IMR-90 (cell line): ENCODE results near the gene RND3. TPM values are rescaled to one million over a fixed set of nuclear protein-coding genes. Genes with fewer than 3 reads are reported as not detected.

ENCODE experiments used
- ATAC-seq: fragments of 200-7000 bp; cut with Tn5 transposase; 2 replicates; pipeline ENCODE4 v1.9.1; 2020; ENCODE audit warnings: low read depth, mild to moderate bottlenecking, moderate library complexity
- BruUV-seq: library from RNA; stranded (reverse); fragments of 400-500 nt; replicated peaks from 2 replicates; lab custom pipeline; 2021; lab: Mats Ljungman, UMichigan
- CTCF ChIA-PET: fragments of 300-600 bp; formaldehyde crosslinking; extraction: SDS; loops from one replicate; lab custom pipeline; 2021; ENCODE audit warnings: antibody characterized with exemption; lab: Yijun Ruan, JAX
- POLR2A ChIA-PET: fragments of 300-600 bp; sonication (Branson Sonifier 250); formaldehyde crosslinking; loops from one replicate; lab custom pipeline; 2022; ENCODE audit warnings: antibody characterized with exemption; ENCODE audit not compliant: unreplicated experiment; lab: Charles Lee
- DNase-seq: peaks from one replicate; pipeline ENCODE4 v3.0.0; 2013
- H2AFZ ChIP-seq: replicated peaks from 2 replicates; pipeline ENCODE3; 2013; ENCODE audit warnings: low read length, mild to moderate bottlenecking; ENCODE audit not compliant: poor library complexity
- H2AK5ac ChIP-seq: 2 replicates; pipeline ENCODE4 v1.6.1; 2013; ENCODE audit warnings: low read depth, low read length, inconsistent platforms
- H2AK9ac ChIP-seq: replicated peaks from 2 replicates; pipeline ENCODE3; 2013; ENCODE audit warnings: mild to moderate bottlenecking, low read depth, low read length, moderate library complexity; ENCODE audit not compliant: poor library complexity
- H2BK120ac ChIP-seq: 2 replicates; pipeline ENCODE4 v1.6.1; 2013; ENCODE audit warnings: low read depth, low read length, inconsistent platforms
- H2BK15ac ChIP-seq: 3 replicates; pipeline ENCODE4 v1.6.1; 2013; ENCODE audit warnings: low read depth, low read length, inconsistent platforms
- H2BK20ac ChIP-seq: 2 replicates; pipeline ENCODE4 v1.6.1; 2013; ENCODE audit warnings: low read depth, mild to moderate bottlenecking, inconsistent platforms, low read length, moderate library complexity
- H2BK5ac ChIP-seq: 2 replicates; pipeline ENCODE4 v1.6.1; 2013; ENCODE audit warnings: mild to moderate bottlenecking, low read depth, low read length, inconsistent platforms; ENCODE audit not compliant: poor library complexity, severe bottlenecking
- H3K14ac ChIP-seq: replicated peaks from 2 replicates; pipeline ENCODE4 v1.6.1; 2013; ENCODE audit warnings: low read depth, low read length, inconsistent platforms
- H3K18ac ChIP-seq: 2 replicates; pipeline ENCODE4 v1.6.1; 2013; ENCODE audit warnings: low read depth, low read length, control low read depth
- H3K23ac ChIP-seq: 2 replicates; pipeline ENCODE4 v1.6.1; 2013; ENCODE audit warnings: low read depth, low read length, inconsistent platforms
- H3K27ac ChIP-seq: 2 replicates; pipeline ENCODE4 v1.5.1; 2013; ENCODE audit warnings: mild to moderate bottlenecking, control low read depth, low read length; ENCODE audit not compliant: insufficient read depth
- H3K27me3 ChIP-seq: 2 replicates; pipeline ENCODE4 v1.6.1; 2013; ENCODE audit warnings: low read length; ENCODE audit not compliant: control insufficient read depth, insufficient read depth
- H3K36me3 ChIP-seq: 2 replicates; pipeline ENCODE4 v1.6.1; 2013; ENCODE audit warnings: low read length, mixed read lengths; ENCODE audit not compliant: control insufficient read depth, insufficient read depth
- H3K4ac ChIP-seq: 2 replicates; pipeline ENCODE4 v1.6.1; 2013; ENCODE audit warnings: low read depth, low read length, inconsistent platforms
- H3K4me1 ChIP-seq: 2 replicates; pipeline ENCODE4 v1.6.1; 2013; ENCODE audit warnings: low read length, mixed read lengths; ENCODE audit not compliant: control insufficient read depth, insufficient read depth
- H3K4me2 ChIP-seq: 2 replicates; pipeline ENCODE4 v1.6.1; 2013; ENCODE audit warnings: low read depth, mild to moderate bottlenecking, control low read depth, low read length, moderate library complexity
- H3K4me3 ChIP-seq: 2 replicates; pipeline ENCODE4 v1.5.1; 2013; ENCODE audit warnings: low read depth, mild to moderate bottlenecking, control low read depth, low read length, moderate library complexity; ENCODE audit not compliant: insufficient read depth
- H3K56ac ChIP-seq: 2 replicates; pipeline ENCODE4 v1.6.1; 2013; ENCODE audit warnings: low read length, inconsistent platforms; ENCODE audit not compliant: insufficient read depth; ENCODE audit errors: extremely low read depth
- H3K79me1 ChIP-seq, 2 experiments: 2 replicates each; pipeline ENCODE4 v1.6.1; 2013; ENCODE audit warnings: low read length in 2 of 2, inconsistent platforms in 1 of 2, low read depth in 1 of 2
- H3K9ac ChIP-seq: 2 replicates; pipeline ENCODE4 v1.6.1; 2013; ENCODE audit warnings: low read depth, low read length, control low read depth
- H3K9me1 ChIP-seq: 2 replicates; pipeline ENCODE4 v1.6.1; 2013; ENCODE audit warnings: low read length, inconsistent platforms; ENCODE audit not compliant: insufficient read depth
- H3K9me3 ChIP-seq: 2 replicates; pipeline ENCODE4 v1.6.1; 2013; ENCODE audit warnings: low read length; ENCODE audit not compliant: control insufficient read depth, insufficient read depth
- H4K20me1 ChIP-seq: 2 replicates; pipeline ENCODE4 v1.6.1; 2013; ENCODE audit warnings: low read length, inconsistent platforms; ENCODE audit not compliant: insufficient read depth
- H4K5ac ChIP-seq: 2 replicates; pipeline ENCODE4 v1.6.1; 2013; ENCODE audit warnings: mild to moderate bottlenecking, low read depth, low read length, control low read depth
- H4K8ac ChIP-seq, 2 experiments: 2 replicates each; pipeline ENCODE4 v1.6.1; 2013; ENCODE audit warnings: low read depth in 2 of 2, low read length in 2 of 2, control low read depth in 1 of 2, inconsistent platforms in 1 of 2
- H4K91ac ChIP-seq: 2 replicates; pipeline ENCODE4 v1.6.1; 2013; ENCODE audit warnings: low read depth, low read length, inconsistent platforms; ENCODE audit not compliant: insufficient read depth
- MAFK ChIP-seq: IDR thresholded peaks from 2 replicates; pipeline ENCODE4 v1.6.1; 2012; ENCODE audit warnings: low read depth, low read length, improper control_type of control experiment
- MAZ ChIP-seq: IDR thresholded peaks from 2 replicates; pipeline ENCODE4 v1.6.1; 2012; ENCODE audit warnings: low read depth, mild to moderate bottlenecking, low read length, improper control_type of control experiment, moderate library complexity, borderline replicate concordance
- MXI1 ChIP-seq: IDR thresholded peaks from 2 replicates; pipeline ENCODE4 v1.6.1; 2012; ENCODE audit warnings: low read depth, mild to moderate bottlenecking, low read length, moderate library complexity, borderline replicate concordance
- NFE2L2 ChIP-seq: fragments of 150-350 bp; IDR thresholded peaks from 2 replicates; pipeline ENCODE4 v1.6.1; 2016; ENCODE audit warnings: low read depth, mild to moderate bottlenecking, low read length
- POLR2A ChIP-seq: IDR thresholded peaks from 2 replicates; pipeline ENCODE4 v1.6.1; 2012; ENCODE audit warnings: mild to moderate bottlenecking, low read depth, low read length
- RFX5 ChIP-seq: IDR thresholded peaks from 2 replicates; pipeline ENCODE4 v1.8.0; 2012; ENCODE audit warnings: low read depth, mild to moderate bottlenecking, low read length, moderate library complexity
- dilution Hi-C: fragments of 300-500 bp; cut with HindIII; formaldehyde crosslinking; loops from one replicate; pipeline ENCODE4 v1.14.3; 2018; ENCODE audit warnings: low sequenced_read_pairs; ENCODE audit not compliant: unreplicated experiment
- in situ Hi-C: fragments of 300-500 bp; cut with MboI; formaldehyde crosslinking; loops from 3 replicates; pipeline ENCODE4 v1.14.3; 2019; ENCODE audit warnings: low sequenced_read_pairs, inconsistent platforms, mixed read lengths
- intact Hi-C: fragments of 100-400 bp; cut with micrococcal nuclease; formaldehyde crosslinking; loops from 2 replicates; pipeline ENCODE4 v1.10.0; 2022
- polyA plus RNA-seq, 3 experiments: library from polyadenylated mRNA; depleted of rRNA; stranded (reverse); fragments of >200 nt; gene quantifications; 2 replicates each; pipeline ENCODE4 v1.2.3, GENCODE V29; 2012; ENCODE audit warnings: low replicate concordance in 1 of 3
- total RNA-seq: library from RNA; depleted of rRNA; stranded (reverse); fragments of >200 nt; gene quantifications from 2 replicates; pipeline ENCODE4 v1.2.3, GENCODE V29; 2012
- TF ChIP-seq, protein P1 (sequence below): conservative IDR thresholded peaks from 2 replicates; pipeline ENCODE4 v1.5.1; 2012; ENCODE audit warnings: mild to moderate bottlenecking, low read depth, low read length, improper control_type of control experiment

RND3 gene
- total and polyA plus RNA-seq, 2 of the 4 experiments (the other 2 are of a cell fraction), result 111 to 449 TPM

GRCh38 chr2:150421126-150421651, 66.3 kb downstream of the RND3 start:
- Histone ChIP-seq H3K9ac (no peak overlapping the region), H2BK15ac (no peak overlapping the region), H3K27ac (no peak overlapping the region), H2AK5ac (no peak overlapping the region), H3K9me3 (no peaks in the 10 kb centered on the region), H2BK120ac (no peak overlapping the region), H3K9me1 (0 out of 2 replicates have a peak, but pooled peaks cover 3% of the 10 kb centered on the region), H4K5ac (no peak overlapping the region), H2AK9ac (no peak overlapping the region), H3K56ac (no peak overlapping the region), H2BK5ac (no peak overlapping the region), H4K91ac (no peak overlapping the region), H3K18ac (no peak overlapping the region), H3K23ac (no peak overlapping the region), H3K79me1 (peaks cover 0 to 9% of the 10 kb centered on the region in 2 experiments; a peak in 1 of 4 replicates), H3K4me2 (no peak overlapping the region), H3K27me3 (no peaks in the 10 kb centered on the region), H3K36me3 (no peaks in the 10 kb centered on the region), H4K20me1 (no peaks in the 10 kb centered on the region), H3K14ac (no peak overlapping the region), H2AFZ (no peak overlapping the region), H2BK20ac (no peak overlapping the region), H3K4ac (no peak overlapping the region), H4K8ac (no peak overlapping the region), H3K4me1 (peaks cover 9% of the 10 kb centered on the region), H3K4me3 (no peak overlapping the region)
- ATAC-seq, result no peak
- TF ChIP-seq MAFK (no peak), MXI1 (no peak), POLR2A (no peak), MAZ (no peak), NFE2L2 (no peak), RFX5 (no peak)
- TF ChIP-seq, protein P1, sequence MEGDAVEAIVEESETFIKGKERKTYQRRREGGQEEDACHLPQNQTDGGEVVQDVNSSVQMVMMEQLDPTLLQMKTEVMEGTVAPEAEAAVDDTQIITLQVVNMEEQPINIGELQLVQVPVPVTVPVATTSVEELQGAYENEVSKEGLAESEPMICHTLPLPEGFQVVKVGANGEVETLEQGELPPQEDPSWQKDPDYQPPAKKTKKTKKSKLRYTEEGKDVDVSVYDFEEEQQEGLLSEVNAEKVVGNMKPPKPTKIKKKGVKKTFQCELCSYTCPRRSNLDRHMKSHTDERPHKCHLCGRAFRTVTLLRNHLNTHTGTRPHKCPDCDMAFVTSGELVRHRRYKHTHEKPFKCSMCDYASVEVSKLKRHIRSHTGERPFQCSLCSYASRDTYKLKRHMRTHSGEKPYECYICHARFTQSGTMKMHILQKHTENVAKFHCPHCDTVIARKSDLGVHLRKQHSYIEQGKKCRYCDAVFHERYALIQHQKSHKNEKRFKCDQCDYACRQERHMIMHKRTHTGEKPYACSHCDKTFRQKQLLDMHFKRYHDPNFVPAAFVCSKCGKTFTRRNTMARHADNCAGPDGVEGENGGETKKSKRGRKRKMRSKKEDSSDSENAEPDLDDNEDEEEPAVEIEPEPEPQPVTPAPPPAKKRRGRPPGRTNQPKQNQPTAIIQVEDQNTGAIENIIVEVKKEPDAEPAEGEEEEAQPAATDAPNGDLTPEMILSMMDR, result no peak
- ChIA-PET POLR2A (no interaction called here), CTCF (no interaction called here)
- no peak for DNase-seq
- no TSS peak for BruUV-seq
- intact Hi-C loops (no loop called here), in situ Hi-C loops (no loop called here), dilution Hi-C loops (no loop called here)
